Suprapubic skin (tissue), 4 donors: ENCODE measurements around the gene FOS.

Experiments
- CTCF ChIP-seq, 2 donors: fragments of 200-600 bp in 1 of 2; fragments of 450-650 bp in 1 of 2; sonication (generic) in 1 of 2; IDR thresholded peaks; one replicate each; pipeline ENCODE4 v1.5.1; 2016 to 2019; ENCODE audit warnings: antibody characterized with exemption in 2 of 2, mild to moderate bottlenecking in 1 of 2, moderate library complexity in 1 of 2
- POLR2A ChIP-seq, 2 donors: fragments of 450-650 bp; IDR thresholded peaks; one replicate each; pipeline ENCODE4 v1.6.1; 2017; ENCODE audit warnings: antibody characterized with exemption in 2 of 2, mild to moderate bottlenecking in 2 of 2, moderate library complexity in 2 of 2
- POLR2AphosphoS5 ChIP-seq, 3 donors: sonication (generic); formaldehyde crosslinking; IDR thresholded peaks; one replicate each; pipeline ENCODE4 v1.6.1; 2017; ENCODE audit warnings: antibody characterized with exemption in 3 of 3

GRCh38 chr14:75292101-75292563 is 13.5 kb downstream of the FOS start:
- TF ChIP-seq CTCF (IDR thresholded peaks at IDR 0.05) = no peak
- no peak for TF ChIP-seq POLR2A (IDR thresholded peaks at IDR 0.05)
- TF ChIP-seq POLR2AphosphoS5 (IDR thresholded peaks at IDR 0.05) = no peak
